Karpas-422 (cell line): ENCODE measurements around the gene SPRED3. TPM values are rescaled to one million over a fixed set of nuclear protein-coding genes. Genes with fewer than 3 reads are reported as not detected.
"Not testable (repeated sequence)": the region's sequence is repeated elsewhere in the genome, so short reads cannot be mapped to it uniquely, and the experiment has no call there.

Source experiments
- DNase-seq: peaks from one replicate; pipeline ENCODE4 v3.0.0-alpha.2; 2015
- H2AFZ ChIP-seq: fragments of 200-600 bp; sonication (generic); 2 replicates; pipeline ENCODE4 v1.6.1; 2014; ENCODE audit warnings: antibody characterized with exemption, low read length, mixed read lengths
- H3K27ac ChIP-seq: fragments of 200-600 bp; sonication (generic); 2 replicates; pipeline ENCODE4 v1.5.1; 2014; ENCODE audit warnings: mild to moderate bottlenecking, low read length, moderate library complexity
- H3K27me3 ChIP-seq: fragments of 200-600 bp; sonication (generic); 2 replicates; pipeline ENCODE4 v1.6.1; 2014; ENCODE audit warnings: low read length, mixed read lengths
- H3K36me3 ChIP-seq: fragments of 200-600 bp; sonication (generic); 2 replicates; pipeline ENCODE4 v1.6.1; 2014; ENCODE audit warnings: low read length, mixed read lengths; ENCODE audit not compliant: insufficient read depth
- H3K4me1 ChIP-seq: fragments of 200-600 bp; sonication (generic); 2 replicates; pipeline ENCODE4 v1.6.1; 2014; ENCODE audit warnings: mild to moderate bottlenecking, low read length, mixed read lengths
- H3K4me2 ChIP-seq: fragments of 200-600 bp; sonication (generic); 2 replicates; pipeline ENCODE4 v1.6.1; 2014; ENCODE audit warnings: low read length, low read depth, mild to moderate bottlenecking; ENCODE audit not compliant: poor library complexity, severe bottlenecking
- H3K4me3 ChIP-seq: fragments of 200-600 bp; sonication (generic); 2 replicates; pipeline ENCODE4 v1.5.1; 2014; ENCODE audit warnings: mild to moderate bottlenecking, antibody characterized with exemption, low read length, mixed read lengths
- H3K79me2 ChIP-seq: fragments of 200-600 bp; sonication (generic); 2 replicates; pipeline ENCODE4 v1.6.1; 2014; ENCODE audit warnings: mild to moderate bottlenecking, low read length, mixed read lengths
- H3K9ac ChIP-seq: fragments of 200-600 bp; sonication (generic); 2 replicates; pipeline ENCODE4 v1.6.0; 2014; ENCODE audit warnings: low read length
- H3K9me2 ChIP-seq: fragments of 200-600 bp; sonication (generic), shearing (Covaris generic); replicated peaks from 2 replicates; pipeline ENCODE4 v1.6.0; 2014; ENCODE audit warnings: mild to moderate bottlenecking, low read length, moderate library complexity; ENCODE audit not compliant: insufficient read depth
- H3K9me3 ChIP-seq: fragments of 300-700, 200-600 bp; sonication (generic); 2 replicates; pipeline ENCODE4 v1.6.1; 2014; ENCODE audit warnings: low read length, mixed read lengths
- H4K20me1 ChIP-seq: fragments of 200-600 bp; sonication (generic); 2 replicates; pipeline ENCODE4 v1.6.1; 2014; ENCODE audit warnings: mild to moderate bottlenecking, antibody characterized with exemption, low read length, low read depth; ENCODE audit not compliant: insufficient read depth
- total RNA-seq: library from RNA; depleted of rRNA; stranded (reverse); fragments of >200 nt; shearing (Covaris generic); gene quantifications from 2 replicates; pipeline ENCODE4 v1.2.3, GENCODE V29; 2014; ENCODE audit warnings: low replicate concordance

The SPRED3 gene
- total RNA-seq, 1 experiment from 2014 or later, result 0.11 TPM

GRCh38 chr19:38424272-38424671 is 35.8 kb downstream of the SPRED3 start:
- Histone ChIP-seq H3K9ac (no peak overlapping the region), H3K79me2 (no peaks in the 10 kb centered on the region), H3K4me1 (no peaks in the 10 kb centered on the region), H3K27me3 (no peaks in the 10 kb centered on the region), H3K9me2 (no peaks in the 10 kb centered on the region), H3K4me3 (no peak overlapping the region), H3K4me2 (no peak overlapping the region), H2AFZ (no peak overlapping the region), H3K27ac (no peak overlapping the region), H3K9me3 (no peaks in the 10 kb centered on the region), H4K20me1 (no peaks in the 10 kb centered on the region), H3K36me3 (no peaks in the 10 kb centered on the region)
- no peak for DNase-seq

- no peaks in the 10 kb centered on the region for H3K27me3 ChIP-seq
- H3K27ac ChIP-seq, result no peak overlapping the region
- H3K4me2 ChIP-seq, result no peak overlapping the region
- no peak overlapping the region for H2AFZ ChIP-seq
- no peaks in the 10 kb centered on the region for H3K4me1 ChIP-seq
- H3K9me2 ChIP-seq, result no peaks in the 10 kb centered on the region
- H3K36me3 ChIP-seq, result no peaks in the 10 kb centered on the region
- no peak for DNase-seq
- no peak overlapping the region for H3K4me3 ChIP-seq
- H3K9ac ChIP-seq, result no peak overlapping the region
- H3K79me2 ChIP-seq, result no peaks in the 10 kb centered on the region
- H4K20me1 ChIP-seq, result no peaks in the 10 kb centered on the region
- H3K9me3 ChIP-seq, result no peaks in the 10 kb centered on the region
Measured at GRCh38 chr19:38425222-38425809, 36.8 kb downstream of the SPRED3 start.

- no peak within 1 kb of the TSS for H3K4me2 ChIP-seq
- no peaks in the 10 kb centered on the region for H3K36me3 ChIP-seq
- no peak within 1 kb of the TSS for H3K27ac ChIP-seq
- H3K9ac ChIP-seq, result no peak within 1 kb of the TSS
- H3K4me3 ChIP-seq, result no peak within 1 kb of the TSS
- H3K27me3 ChIP-seq, result no peaks in the 10 kb centered on the region
- no peaks in the 10 kb centered on the region for H3K4me1 ChIP-seq
- H3K9me2 ChIP-seq, result no peaks in the 10 kb centered on the region
- H3K9me3 ChIP-seq, result no peaks in the 10 kb centered on the region
- no peak for DNase-seq
- no peaks in the 10 kb centered on the region for H4K20me1 ChIP-seq
- no peak within 1 kb of the TSS for H2AFZ ChIP-seq
- H3K79me2 ChIP-seq, result no peaks in the 10 kb centered on the region
Measured at GRCh38 chr19:38425810-38426466, 37.4 kb downstream of the SPRED3 start, which contains the start of gene RASGRP4. Gene RASGRP4, minus strand, starts transcription at chr19:38426219. Its CDS starts 128 bp downstream, at chr19:38426091.

- not testable (repeated sequence) for H3K27ac ChIP-seq, H3K79me2 ChIP-seq, H3K9ac ChIP-seq
Measured at GRCh38 chr19:38427035-38427677, 38.7 kb downstream of the SPRED3 start.

GRCh38 chr19:38429055-38429810 is 40.7 kb downstream of the SPRED3 start:
- no peaks in the 10 kb centered on the region for H3K9me3 ChIP-seq
- no peaks in the 10 kb centered on the region for H3K4me1 ChIP-seq
- no peaks in the 10 kb centered on the region for H3K9me2 ChIP-seq
- H4K20me1 ChIP-seq, result no peaks in the 10 kb centered on the region
- no peak overlapping the region for H2AFZ ChIP-seq
- H3K4me3 ChIP-seq, result no peak overlapping the region
- H3K36me3 ChIP-seq, result no peaks in the 10 kb centered on the region
- DNase-seq, result no peak
- no peak overlapping the region for H3K9ac ChIP-seq
- H3K27ac ChIP-seq, result no peak overlapping the region
- no peak overlapping the region for H3K4me2 ChIP-seq
- no peaks in the 10 kb centered on the region for H3K27me3 ChIP-seq
- no peaks in the 10 kb centered on the region for H3K79me2 ChIP-seq

More at GRCh38 chr19:38427035-38427677, 38.7 kb downstream of the SPRED3 start:
- H3K4me2 ChIP-seq, H3K27me3 ChIP-seq, H2AFZ ChIP-seq, H4K20me1 ChIP-seq, DNase-seq, H3K4me3 ChIP-seq, H3K9me2 ChIP-seq, H3K4me1 ChIP-seq, H3K9me3 ChIP-seq, H3K36me3 ChIP-seq: not testable (repeated sequence)

- H3K27me3 ChIP-seq, result no peaks in the 10 kb centered on the region
- H2AFZ ChIP-seq, result no peak overlapping the region
- no peaks in the 10 kb centered on the region for H3K9me2 ChIP-seq
- no peak overlapping the region for H3K9ac ChIP-seq
- no peaks in the 10 kb centered on the region for H3K4me1 ChIP-seq
- H3K36me3 ChIP-seq, result no peaks in the 10 kb centered on the region
- no peak overlapping the region for H3K4me2 ChIP-seq
- no peak overlapping the region for H3K4me3 ChIP-seq
- no peak overlapping the region for H3K27ac ChIP-seq
- no peaks in the 10 kb centered on the region for H3K79me2 ChIP-seq
- H3K9me3 ChIP-seq, result no peaks in the 10 kb centered on the region
- H4K20me1 ChIP-seq, result no peaks in the 10 kb centered on the region
- no peak for DNase-seq
Measured at GRCh38 chr19:38429811-38430156, 41.3 kb downstream of the SPRED3 start.

GRCh38 chr19:38430931-38431330 is 42.4 kb downstream of the SPRED3 start:
- Histone ChIP-seq H3K9ac (no peak overlapping the region), H3K27ac (no peak overlapping the region), H3K79me2 (no peaks in the 10 kb centered on the region), H3K27me3 (no peaks in the 10 kb centered on the region), H4K20me1 (no peaks in the 10 kb centered on the region), H2AFZ (no peak overlapping the region), H3K4me2 (no peak overlapping the region), H3K4me1 (no peaks in the 10 kb centered on the region), H3K4me3 (no peak overlapping the region), H3K9me2 (no peaks in the 10 kb centered on the region), H3K9me3 (no peaks in the 10 kb centered on the region), H3K36me3 (no peaks in the 10 kb centered on the region)
- DNase-seq, result no peak

- H3K4me2 ChIP-seq, result no peak within 1 kb of the TSS
Measured at GRCh38 chr19:38433268-38433733, 44.8 kb downstream of the SPRED3 start, which contains the start of gene RYR1. Gene RYR1, plus strand, starts transcription at chr19:38433691. Its CDS starts 139 bp downstream, at chr19:38433830.

More at GRCh38 chr19:38433268-38433733, 44.8 kb downstream of the SPRED3 start, which contains the start of gene RYR1:
- no peaks in the 10 kb centered on the region for H3K4me1 ChIP-seq
- no peaks in the 10 kb centered on the region for H4K20me1 ChIP-seq
- no peaks in the 10 kb centered on the region for H3K27me3 ChIP-seq
- H3K9me2 ChIP-seq, result no peaks in the 10 kb centered on the region
- no peaks in the 10 kb centered on the region for H3K36me3 ChIP-seq
- peak; percentile 79 for DNase-seq
- no peaks in the 10 kb centered on the region for H3K9me3 ChIP-seq
- H3K27ac ChIP-seq, result no peak within 1 kb of the TSS
- no peak within 1 kb of the TSS for H2AFZ ChIP-seq
- H3K9ac ChIP-seq, result no peak within 1 kb of the TSS
- H3K4me3 ChIP-seq, result no peak within 1 kb of the TSS
- no peaks in the 10 kb centered on the region for H3K79me2 ChIP-seq
